GM21360 (cell line): Measurements from ENCODE around the gene NR4A1.
"Not testable (repeated sequence)": the region's sequence is repeated elsewhere in the genome, so short reads cannot be mapped to it uniquely, and the experiment has no call there.

Experiments
- ATAC-seq: cut with Tn5 transposase; IDR thresholded peaks from one replicate; pipeline ENCODE4 v1.9.1; 2021; ENCODE audit warnings: mild to moderate bottlenecking, moderate library complexity; ENCODE audit not compliant: unreplicated experiment

The NR4A1 gene

GRCh38 chr12:52091061-52091460 lies 39.8 kb downstream of the NR4A1 start:
- ATAC-seq, result no peak

DNA sequence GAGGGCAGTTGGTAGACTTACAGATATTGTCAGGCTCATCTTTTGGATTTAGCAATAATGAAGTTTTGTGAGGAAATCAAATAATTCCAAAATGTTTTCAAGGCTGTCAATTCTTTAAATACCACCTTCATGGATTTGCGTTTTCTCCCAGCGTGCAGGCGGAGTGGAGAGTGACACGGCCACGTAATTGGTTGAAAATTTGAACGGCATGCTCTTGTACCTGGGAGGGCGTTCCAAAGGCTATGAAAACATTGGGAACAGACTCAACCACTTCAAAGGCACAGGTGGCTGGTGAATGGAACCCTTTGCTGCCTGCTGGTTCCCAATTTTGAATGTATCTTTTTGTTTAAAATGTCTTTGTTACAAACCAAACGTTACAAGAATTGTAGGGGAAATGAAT lies 40.6 kb downstream of the NR4A1 start:
- ATAC-seq, result no peak

DNA sequence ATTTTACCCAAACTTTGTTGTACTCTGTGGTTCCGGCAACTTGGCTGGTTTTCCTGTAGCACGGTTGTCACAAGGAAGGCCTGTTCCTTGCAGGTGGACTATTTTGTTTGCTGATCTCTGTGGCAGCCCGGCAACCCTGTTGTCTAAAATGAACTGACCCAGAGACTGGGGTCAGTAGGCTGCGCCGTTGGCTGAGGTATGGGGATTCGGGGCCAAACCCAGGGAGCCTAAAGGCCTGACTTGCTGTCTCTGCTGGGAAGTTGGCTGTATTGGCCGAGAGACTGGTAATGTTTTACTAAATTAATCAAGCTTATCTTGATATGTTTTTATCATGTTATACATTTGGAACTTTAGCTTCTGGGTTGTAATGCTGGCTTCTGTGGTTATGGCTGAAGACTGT lies 42.1 kb downstream of the NR4A1 start:
- ATAC-seq, result no peak

DNA sequence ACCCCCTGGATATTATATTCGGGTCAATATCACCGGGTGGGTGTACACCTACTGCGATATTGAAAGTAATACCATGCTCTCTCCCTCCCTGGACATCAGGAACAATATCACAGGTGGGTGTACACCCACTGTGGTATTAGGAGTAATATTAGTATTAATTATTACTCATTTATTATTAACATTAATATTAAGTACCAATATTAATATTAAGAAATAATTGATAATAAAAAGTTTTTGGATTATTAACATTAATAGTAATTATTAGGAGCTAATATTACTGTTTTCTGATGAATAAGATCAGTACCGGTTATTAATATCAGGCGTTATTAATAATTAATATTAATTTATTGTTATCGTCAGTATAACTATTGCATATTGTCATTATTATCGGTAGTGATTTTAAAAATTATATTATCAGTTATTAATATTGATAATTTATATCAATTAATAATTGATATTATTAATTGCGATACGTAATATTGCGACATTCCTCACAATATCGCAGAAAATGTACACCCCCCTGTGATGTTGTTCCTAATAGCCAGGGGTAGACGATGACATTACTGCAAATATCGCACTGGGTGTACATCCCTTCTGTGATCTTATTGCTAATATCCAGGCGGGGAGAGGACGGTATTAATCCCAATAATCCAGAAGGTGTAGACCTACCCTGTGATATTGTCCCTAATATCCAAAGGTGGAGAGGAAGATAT lies 45.2 kb downstream of the NR4A1 start:
- no peak for ATAC-seq

DNA sequence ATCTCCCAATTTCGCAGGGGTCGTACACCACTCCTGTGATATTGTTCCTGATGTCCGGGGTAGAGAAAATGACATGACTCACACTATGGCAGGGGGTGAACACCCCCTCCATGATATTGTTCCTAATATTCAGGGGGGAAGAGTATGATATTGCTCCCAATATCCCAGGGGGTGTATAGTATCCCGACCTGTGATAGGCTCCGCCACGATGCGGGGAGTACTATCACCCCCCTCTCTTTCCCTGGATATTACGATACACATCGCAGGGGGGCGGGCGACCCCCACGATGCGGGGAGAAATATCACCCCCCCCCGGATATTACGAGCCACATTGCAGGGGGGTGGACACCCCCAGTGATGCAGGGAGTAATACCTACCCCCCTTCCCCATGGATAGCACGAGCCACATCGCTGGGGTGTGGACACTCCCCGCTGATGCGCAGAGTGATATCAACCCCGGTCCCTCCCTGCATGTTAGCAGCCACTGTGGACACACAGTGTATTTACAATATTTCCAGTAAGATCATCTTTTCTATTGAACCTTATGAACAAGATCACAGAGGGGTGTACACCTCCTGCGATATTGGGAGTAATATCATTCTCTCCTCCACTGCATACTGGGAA lies 45.9 kb downstream of the NR4A1 start:
- no peak for ATAC-seq

DNA sequence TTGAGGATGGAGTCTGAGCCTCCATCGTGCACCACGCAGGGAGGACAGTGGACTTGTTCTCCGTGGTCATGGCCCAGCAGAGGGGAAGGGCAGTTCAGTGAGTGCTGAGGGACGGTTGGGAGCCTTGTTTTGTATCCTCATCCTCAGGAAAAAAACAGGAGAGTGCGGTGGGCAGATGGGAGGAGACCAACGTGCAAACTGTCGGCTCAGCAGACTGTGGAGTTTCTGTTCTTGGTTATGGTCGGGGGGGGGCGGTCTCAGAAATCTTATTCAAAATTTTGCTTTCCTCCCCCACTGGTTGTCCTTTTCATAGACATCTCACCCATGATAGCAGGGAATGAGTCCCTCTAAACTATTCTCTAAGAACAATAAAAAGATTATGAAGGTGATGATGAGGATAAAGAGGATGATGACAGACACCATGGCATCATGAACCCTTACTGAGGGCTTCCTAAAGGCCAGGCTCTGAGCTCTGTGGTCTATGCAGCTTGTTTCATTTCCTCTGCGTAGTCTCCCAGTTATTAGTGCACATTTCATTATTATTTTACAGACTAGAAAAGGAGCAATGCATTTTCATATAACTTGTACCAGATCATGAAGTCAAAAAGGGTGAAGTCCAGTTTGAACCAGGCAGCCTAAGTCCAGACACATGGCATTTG lies 53.3 kb downstream of the NR4A1 start:
- ATAC-seq, result not testable (repeated sequence)
